Left cardiac atrium (tissue), 4 donors: ENCODE results near the gene STOM. TPM values are rescaled to one million over a fixed set of nuclear protein-coding genes. Genes with fewer than 3 reads are reported as not detected.
A peak's percentile ranks its signal among the peaks of the same experiment; 100 is the strongest.

Experiments
- ATAC-seq, 2 donors: fragments of 200-7000 bp; cut with Tn5 transposase; one replicate each; pipeline ENCODE4 v1.9.1; 2020; ENCODE audit warnings: mild to moderate bottlenecking in 2 of 2, moderate library complexity in 2 of 2
- DNase-seq: peaks from one replicate; pipeline ENCODE4 v3.0.0-alpha.2; 2020
- intact Hi-C, 2 donors: fragments of 100-400 bp; cut with DNase I; formaldehyde crosslinking; loops; one replicate each; pipeline versions ENCODE4 v1.14.1 to v1.15.1; 2022 to 2023
- total RNA-seq, 2 donors: library from RNA; stranded (reverse); fragmentation: NEBNext Ultra II Directional; extraction: Animal tissue kit (Norgen Biotek cat#: 25700); gene quantifications; one replicate each; pipeline ENCODE4 v1.2.1, GENCODE V29; 2021
- donor health status: DM: no; HTN: yes; CAD: no.
- donor health status: DM: no; HTN: yes; CAD: no; lungs with severe emphysema.
- donor health status: DM: yes; HTN: yes; CAD: no.
- donor health status: Dilated cardiomyopathy.

The STOM gene
- total RNA-seq, 2 donors from 2014 or later, result 194 to 326 TPM

GRCh38 chr9:121354762-121355161 lies 15.3 kb downstream of the STOM start:
- DNase-seq, result no peak

GRCh38 chr9:121354141-121354540 lies 15.9 kb downstream of the STOM start:
- DNase-seq (peak; percentile 53), ATAC-seq (peak; percentile 47 to 72)
- intact Hi-C loops, result no loop called here

More at GRCh38 chr9:121354762-121355161, 15.3 kb downstream of the STOM start:
- intact Hi-C loops, result no loop called here
- no peak for ATAC-seq

- ATAC-seq (peak; percentile 12 to 42), DNase-seq (no peak)
- intact Hi-C loops, result no loop called here
Observed at GRCh38 chr9:121353241-121354061, 16.6 kb downstream of the STOM start.

GRCh38 chr9:121350993-121351561 lies 19.0 kb downstream of the STOM start:
- DNase-seq (peak; percentile 82), ATAC-seq (peak; percentile 72 to 73)
- intact Hi-C loops, result no loop called here

GRCh38 chr9:121350036-121350435 lies 20.0 kb downstream of the STOM start:
- intact Hi-C loops, result no loop called here
- ATAC-seq (no peak), DNase-seq (no peak)

GRCh38 chr9:121349009-121349408 lies 21.0 kb downstream of the STOM start:
- DNase-seq, result no peak
- intact Hi-C loops, result no loop called here
- ATAC-seq, result peak in 1 of 2 donors; percentile 11

GRCh38 chr9:121348221-121348620 lies 21.8 kb downstream of the STOM start:
- DNase-seq, result no peak
- intact Hi-C loops, result no loop called here
- ATAC-seq, result no peak

GRCh38 chr9:121345070-121345469 lies 25.0 kb downstream of the STOM start:
- ATAC-seq, result no peak
- DNase-seq, result no peak
- intact Hi-C loops, result no loop called here

- intact Hi-C loops, result no loop called here
- ATAC-seq, result no peak
- DNase-seq, result no peak
Observed at GRCh38 chr9:121344184-121344583, 25.9 kb downstream of the STOM start.

GRCh38 chr9:121340676-121341392 lies 29.2 kb downstream of the STOM start:
- intact Hi-C loops, result no loop called here
- no peak for DNase-seq
- no peak for ATAC-seq

- DNase-seq (no peak), ATAC-seq (no peak)
- intact Hi-C loops, result no loop called here
Observed at GRCh38 chr9:121339437-121339836, 30.6 kb downstream of the STOM start.

- intact Hi-C loops, result no loop called here
Observed at GRCh38 chr9:121336665-121337064, 33.4 kb downstream of the STOM start.

GRCh38 chr9:121333950-121334773 lies 35.9 kb downstream of the STOM start:
- DNase-seq, result no peak
- ATAC-seq, result peak in 1 of 2 donors; percentile 18
- intact Hi-C loops, result no loop called here

More at GRCh38 chr9:121336665-121337064, 33.4 kb downstream of the STOM start:
- DNase-seq (no peak), ATAC-seq (no peak)

GRCh38 chr9:121331992-121332685 lies 37.9 kb downstream of the STOM start:
- no peak for DNase-seq
- ATAC-seq, result peak; percentile 1 to 38
- intact Hi-C loops, result no loop called here

GRCh38 chr9:121331549-121331948 lies 38.5 kb downstream of the STOM start:
- no peak for ATAC-seq
- DNase-seq, result no peak
- intact Hi-C loops, result no loop called here

GRCh38 chr9:121328876-121329681 lies 41.0 kb downstream of the STOM start:
- no peak for DNase-seq
- ATAC-seq, result no peak
- intact Hi-C loops, result no loop called here

- intact Hi-C loops, result no loop called here
- ATAC-seq (no peak), DNase-seq (no peak)
Observed at GRCh38 chr9:121328476-121328875, 41.6 kb downstream of the STOM start.
